Right lobe of liver (tissue), 4 donors: Measurements from ENCODE around the gene GRIFIN.

ENCODE experiments used
- POLR2A ChIP-seq: fragments of 450-650 bp; IDR thresholded peaks from one replicate; pipeline ENCODE4 v1.6.1; 2017; ENCODE audit warnings: antibody characterized with exemption, mild to moderate bottlenecking
- TF ChIP-seq, protein P1 (sequence below), 4 donors: fragments of 200-600 bp in 3 of 4; fragments of 450-650 bp in 1 of 4; IDR thresholded peaks; one replicate each; pipeline versions ENCODE4 v1.5.1 to v1.8.0; 2016 to 2022; ENCODE audit warnings: antibody characterized with exemption in 4 of 4, mild to moderate bottlenecking in 2 of 4
- donor health status: DM: no; HTN: no; CAD: no.
- donor health status: DM: no; HTN: no; CAD: no.
- donor health status: DM: no; HTN: yes; CAD: no.

DNA sequence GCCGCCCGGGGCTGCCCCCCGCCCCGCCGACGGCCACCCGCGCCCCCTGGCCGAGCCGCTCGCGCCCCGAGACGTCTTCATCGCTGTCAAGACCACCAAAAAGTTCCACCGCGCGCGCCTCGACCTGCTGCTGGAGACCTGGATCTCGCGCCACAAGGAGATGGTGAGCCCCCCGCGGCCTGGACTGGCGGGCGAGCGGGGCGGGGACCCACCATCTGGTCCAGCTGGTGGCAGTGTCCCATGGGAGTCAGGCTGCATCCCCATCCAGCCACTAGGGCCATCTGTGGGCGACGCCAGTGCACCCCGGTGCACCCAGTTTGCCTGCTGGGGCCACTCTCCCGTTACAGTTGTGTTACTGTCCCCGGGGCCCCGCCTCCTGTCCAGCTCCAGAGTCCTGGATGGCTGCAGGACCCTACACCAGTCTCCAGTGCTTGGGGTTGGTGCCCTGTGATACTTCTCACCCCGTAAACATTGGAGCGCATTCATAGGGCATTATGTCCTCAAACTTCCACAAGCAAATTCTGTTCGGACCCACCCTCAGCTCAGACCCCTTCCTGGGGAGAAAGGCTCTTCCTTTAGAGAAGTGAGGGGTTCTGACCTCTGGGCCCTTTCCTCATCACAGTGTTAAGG lies 44.0 kb upstream of the GRIFIN start:
- TF ChIP-seq, protein P1, sequence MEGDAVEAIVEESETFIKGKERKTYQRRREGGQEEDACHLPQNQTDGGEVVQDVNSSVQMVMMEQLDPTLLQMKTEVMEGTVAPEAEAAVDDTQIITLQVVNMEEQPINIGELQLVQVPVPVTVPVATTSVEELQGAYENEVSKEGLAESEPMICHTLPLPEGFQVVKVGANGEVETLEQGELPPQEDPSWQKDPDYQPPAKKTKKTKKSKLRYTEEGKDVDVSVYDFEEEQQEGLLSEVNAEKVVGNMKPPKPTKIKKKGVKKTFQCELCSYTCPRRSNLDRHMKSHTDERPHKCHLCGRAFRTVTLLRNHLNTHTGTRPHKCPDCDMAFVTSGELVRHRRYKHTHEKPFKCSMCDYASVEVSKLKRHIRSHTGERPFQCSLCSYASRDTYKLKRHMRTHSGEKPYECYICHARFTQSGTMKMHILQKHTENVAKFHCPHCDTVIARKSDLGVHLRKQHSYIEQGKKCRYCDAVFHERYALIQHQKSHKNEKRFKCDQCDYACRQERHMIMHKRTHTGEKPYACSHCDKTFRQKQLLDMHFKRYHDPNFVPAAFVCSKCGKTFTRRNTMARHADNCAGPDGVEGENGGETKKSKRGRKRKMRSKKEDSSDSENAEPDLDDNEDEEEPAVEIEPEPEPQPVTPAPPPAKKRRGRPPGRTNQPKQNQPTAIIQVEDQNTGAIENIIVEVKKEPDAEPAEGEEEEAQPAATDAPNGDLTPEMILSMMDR (IDR thresholded peaks at IDR 0.05) = no peak
- no peak for TF ChIP-seq POLR2A
